Calu3 (cell line): ENCODE results near the gene PXMP2. TPM values are rescaled to one million over a fixed set of nuclear protein-coding genes. Genes with fewer than 3 reads are reported as not detected.
"Not testable (repeated sequence)": the region's sequence is repeated elsewhere in the genome, so short reads cannot be mapped to it uniquely, and the experiment has no call there.

ENCODE experiments used
- BruUV-seq: library from RNA; stranded (reverse); fragments of 400-500 nt; replicated peaks from 2 replicates; lab custom pipeline; 2021; lab: Mats Ljungman, UMichigan
- CTCF ChIA-PET: fragments of 300-600 bp; sonication (Branson Sonifier 250); formaldehyde crosslinking; loops from one replicate; lab custom pipeline; 2022; ENCODE audit warnings: antibody characterized with exemption; lab: Charles Lee
- DNase-seq: peaks from one replicate; pipeline ENCODE4 v3.0.0; 2022
- H3K27ac Mint-ChIP-seq: one replicate; pipeline ENCODE4 v1.8.0; 2022; ENCODE audit warnings: mixed read lengths; ENCODE audit not compliant: unreplicated experiment
- H3K27me3 Mint-ChIP-seq: one replicate; pipeline ENCODE4 v1.8.0; 2022; ENCODE audit warnings: mixed read lengths; ENCODE audit not compliant: unreplicated experiment
- H3K36me3 Mint-ChIP-seq: one replicate; pipeline ENCODE4 v1.8.0; 2022; ENCODE audit warnings: mild to moderate bottlenecking, moderate library complexity, mixed read lengths; ENCODE audit not compliant: insufficient read depth, unreplicated experiment
- H3K4me1 Mint-ChIP-seq: one replicate; pipeline ENCODE4 v1.8.0; 2022; ENCODE audit warnings: mild to moderate bottlenecking, low read depth, mixed read lengths; ENCODE audit not compliant: unreplicated experiment
- H3K4me3 Mint-ChIP-seq: one replicate; pipeline ENCODE4 v1.8.0; 2022; ENCODE audit warnings: mild to moderate bottlenecking, low read depth, moderate library complexity, mixed read lengths; ENCODE audit not compliant: unreplicated experiment
- H3K9me3 Mint-ChIP-seq: one replicate; pipeline ENCODE4 v1.8.0; 2022; ENCODE audit warnings: low read depth, mixed read lengths; ENCODE audit not compliant: unreplicated experiment
- intact Hi-C: fragments of 100-400 bp; cut with micrococcal nuclease; formaldehyde crosslinking; loops from one replicate; pipeline ENCODE4 v1.10.0; 2022; ENCODE audit not compliant: unreplicated experiment
- total RNA-seq: library from RNA; stranded (reverse); gene quantifications from 2 replicates; pipeline ENCODE4 v1.2.3, GENCODE V29; 2022
- TF ChIP-seq, protein P1 (sequence below): fragments of 200-600 bp; IDR thresholded peaks from one replicate; pipeline ENCODE4 v1.8.0; 2022; ENCODE audit warnings: antibody characterized with exemption; ENCODE audit not compliant: unreplicated experiment

Gene PXMP2
- total RNA-seq, 1 experiment from 2014 or later = 41.9 TPM

DNA sequence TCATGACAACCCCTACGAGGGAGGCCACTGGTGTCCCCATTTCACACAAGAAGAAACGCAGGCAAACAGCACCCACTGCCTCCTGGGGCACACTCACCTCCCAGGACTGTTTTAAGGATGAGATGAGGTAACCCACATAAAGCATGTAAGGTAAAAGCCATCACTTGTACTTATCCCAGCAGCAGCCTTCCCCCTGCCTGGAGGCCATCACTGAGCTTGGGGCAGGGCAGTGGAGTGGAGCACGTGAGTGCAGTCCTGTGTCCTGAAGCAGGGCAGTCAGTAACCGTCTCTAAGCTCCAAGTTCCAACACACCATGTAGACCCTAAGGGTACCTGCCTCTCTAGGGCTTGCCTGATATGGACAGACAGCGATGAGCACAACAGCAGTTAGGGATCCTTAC is 2.0 kb upstream of the PXMP2 start:
- Mint-ChIP-seq H3K27ac (peak overlapping the region; percentile 42), H3K4me3 (peak overlapping the region; percentile 86), H3K27me3 (no peaks in the 10 kb centered on the region), H3K36me3 (peaks cover 45% of the 10 kb centered on the region), H3K9me3 (peaks cover 3% of the 10 kb centered on the region), H3K4me1 (peaks cover 15% of the 10 kb centered on the region)
- TF ChIP-seq, protein P1, sequence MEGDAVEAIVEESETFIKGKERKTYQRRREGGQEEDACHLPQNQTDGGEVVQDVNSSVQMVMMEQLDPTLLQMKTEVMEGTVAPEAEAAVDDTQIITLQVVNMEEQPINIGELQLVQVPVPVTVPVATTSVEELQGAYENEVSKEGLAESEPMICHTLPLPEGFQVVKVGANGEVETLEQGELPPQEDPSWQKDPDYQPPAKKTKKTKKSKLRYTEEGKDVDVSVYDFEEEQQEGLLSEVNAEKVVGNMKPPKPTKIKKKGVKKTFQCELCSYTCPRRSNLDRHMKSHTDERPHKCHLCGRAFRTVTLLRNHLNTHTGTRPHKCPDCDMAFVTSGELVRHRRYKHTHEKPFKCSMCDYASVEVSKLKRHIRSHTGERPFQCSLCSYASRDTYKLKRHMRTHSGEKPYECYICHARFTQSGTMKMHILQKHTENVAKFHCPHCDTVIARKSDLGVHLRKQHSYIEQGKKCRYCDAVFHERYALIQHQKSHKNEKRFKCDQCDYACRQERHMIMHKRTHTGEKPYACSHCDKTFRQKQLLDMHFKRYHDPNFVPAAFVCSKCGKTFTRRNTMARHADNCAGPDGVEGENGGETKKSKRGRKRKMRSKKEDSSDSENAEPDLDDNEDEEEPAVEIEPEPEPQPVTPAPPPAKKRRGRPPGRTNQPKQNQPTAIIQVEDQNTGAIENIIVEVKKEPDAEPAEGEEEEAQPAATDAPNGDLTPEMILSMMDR = no peak
- TSS peak; percentile 90 for BruUV-seq
- CTCF ChIA-PET = no interaction called here
- no peak for DNase-seq
- intact Hi-C loops = no loop called here

DNA sequence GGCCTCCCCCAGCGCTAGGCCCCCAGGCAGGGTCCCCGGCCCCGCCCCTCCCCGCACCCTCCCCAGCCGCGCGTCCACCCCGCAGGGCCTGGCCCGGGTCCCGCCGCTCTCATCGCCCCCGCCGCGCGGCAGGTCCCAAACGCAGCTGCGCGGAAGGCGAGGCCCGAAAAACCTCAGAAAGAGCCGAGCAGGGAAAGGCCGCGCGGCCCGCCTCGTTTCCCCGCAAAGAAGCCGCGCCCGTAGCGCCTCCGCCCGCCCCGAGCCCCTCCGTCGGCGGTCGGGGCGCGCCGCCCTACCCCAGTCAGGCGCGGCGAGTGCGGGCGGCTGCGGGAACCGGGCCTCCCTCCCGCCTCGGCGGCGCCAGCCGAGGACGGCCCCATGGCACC is 569 bp upstream of the PXMP2 start:
- Mint-ChIP-seq H3K36me3 (peaks cover 42% of the 10 kb centered on the region), H3K4me3 (peak overlapping the region; percentile 86), H3K9me3 (peaks cover 3% of the 10 kb centered on the region), H3K27ac (peak overlapping the region; percentile 83), H3K4me1 (peaks cover 15% of the 10 kb centered on the region), H3K27me3 (no peaks in the 10 kb centered on the region)
- DNase-seq = no peak
- BruUV-seq = no TSS peak
- CTCF ChIA-PET = no interaction called here
- intact Hi-C loops = no loop called here
- TF ChIP-seq, protein P1 = no peak

DNA sequence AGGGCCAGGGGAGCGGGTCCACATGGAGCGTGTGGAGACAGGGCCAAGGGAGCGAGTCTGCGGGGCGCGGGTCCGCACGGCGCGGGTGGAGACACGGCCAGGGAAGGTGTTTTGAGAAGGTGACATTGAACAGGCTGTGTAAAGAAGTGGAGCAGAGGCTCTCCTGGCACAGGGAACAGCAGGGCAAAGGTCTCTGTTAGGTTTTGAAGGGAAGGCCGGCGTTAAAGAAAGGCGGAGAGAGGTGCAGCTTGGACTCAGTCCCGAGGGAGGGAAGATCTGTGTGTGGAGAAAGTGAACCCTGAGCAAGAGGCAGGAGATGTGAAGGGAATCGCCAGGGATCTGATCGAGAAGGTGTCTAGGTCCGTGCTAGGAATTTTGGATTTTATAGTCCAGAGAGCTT is 1.8 kb downstream of the PXMP2 start:
- no TSS peak for BruUV-seq
- Mint-ChIP-seq H3K4me3 (peak overlapping the region; percentile 25), H3K4me1 (peaks cover 15% of the 10 kb centered on the region), H3K9me3 (no peaks in the 10 kb centered on the region), H3K27me3 (no peaks in the 10 kb centered on the region), H3K36me3 (peaks cover 42% of the 10 kb centered on the region), H3K27ac (no peak overlapping the region)
- intact Hi-C loops = no loop called here
- CTCF ChIA-PET = no interaction called here
- DNase-seq = no peak
- TF ChIP-seq, protein P1 = no peak

DNA sequence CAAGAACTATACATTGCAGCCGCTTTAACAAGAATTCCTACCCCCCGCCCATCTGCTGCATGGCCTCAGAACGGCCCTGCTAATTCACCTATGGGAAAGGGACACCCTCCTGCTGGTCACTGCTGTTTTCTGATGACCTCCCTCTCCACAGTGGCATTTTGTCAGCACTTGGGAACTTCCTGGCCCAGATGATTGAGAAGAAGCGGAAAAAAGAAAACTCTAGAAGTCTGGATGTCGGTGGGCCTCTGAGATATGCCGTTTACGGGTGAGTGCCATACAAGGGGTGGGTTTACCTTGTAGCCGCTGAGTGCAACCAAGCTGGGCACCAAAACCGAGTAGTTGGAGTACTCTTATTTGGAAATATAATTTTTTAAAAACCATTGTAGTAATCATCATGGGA is 2.7 kb downstream of the PXMP2 start:
- intact Hi-C loops = no loop called here
- Mint-ChIP-seq H3K9me3 (no peaks in the 10 kb centered on the region), H3K36me3 (peaks cover 41% of the 10 kb centered on the region), H3K27ac (no peak overlapping the region), H3K4me3 (no peak overlapping the region), H3K4me1 (peaks cover 12% of the 10 kb centered on the region), H3K27me3 (no peaks in the 10 kb centered on the region)
- CTCF ChIA-PET = no interaction called here
- BruUV-seq = no TSS peak
- TF ChIP-seq, protein P1 = no peak
- DNase-seq = no peak

DNA sequence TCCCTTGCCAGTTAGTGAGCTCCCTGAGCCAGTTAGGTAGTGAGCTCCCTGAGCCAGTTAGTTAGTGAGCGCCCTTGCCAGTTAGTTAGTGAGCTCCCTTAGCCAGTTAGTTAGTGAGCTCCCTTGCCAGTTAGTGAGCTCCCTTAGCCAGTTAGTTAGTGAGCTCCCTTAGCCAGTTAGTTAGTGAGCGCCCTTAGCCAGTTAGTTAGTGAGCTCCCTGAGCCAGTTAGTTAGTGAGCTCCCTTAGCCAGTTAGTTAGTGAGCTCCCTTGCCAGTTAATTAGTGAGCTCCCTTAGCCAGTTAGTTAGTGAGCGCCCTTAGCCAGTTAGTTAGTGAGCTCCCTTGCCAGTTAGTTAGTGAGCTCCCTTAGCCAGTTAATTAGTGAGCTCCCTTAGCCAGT is 4.6 kb downstream of the PXMP2 start:
- BruUV-seq, H3K27ac Mint-ChIP-seq: not testable (repeated sequence)

DNA sequence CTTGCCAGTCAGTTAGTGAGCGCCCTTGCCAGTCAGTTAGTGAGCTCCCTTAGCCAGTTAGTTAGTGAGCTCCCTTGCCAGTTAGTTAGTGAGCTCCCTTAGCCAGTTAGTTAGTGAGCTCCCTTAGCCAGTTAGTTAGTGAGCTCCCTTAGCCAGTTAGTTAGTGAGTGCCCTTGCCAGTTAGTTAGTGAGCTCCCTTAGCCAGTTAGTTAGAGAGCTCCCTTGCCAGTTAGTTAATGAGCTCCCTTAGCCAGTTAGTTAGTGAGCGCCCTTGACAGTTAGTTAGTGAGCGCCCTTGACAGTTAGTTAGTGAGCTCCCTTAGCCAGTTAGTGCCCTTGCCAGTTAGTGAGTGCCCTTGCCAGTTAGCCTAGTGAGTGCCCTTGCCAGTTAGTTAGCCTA is 7.5 kb downstream of the PXMP2 start:
- not testable (repeated sequence) for H3K4me1 Mint-ChIP-seq, BruUV-seq, H3K27ac Mint-ChIP-seq

More for the DNA sequence above, 4.6 kb downstream of the PXMP2 start:
- intact Hi-C loops, H3K27me3 Mint-ChIP-seq, DNase-seq, H3K9me3 Mint-ChIP-seq, H3K4me1 Mint-ChIP-seq, CTCF ChIA-PET, H3K4me3 Mint-ChIP-seq: not testable (repeated sequence)
- H3K36me3 Mint-ChIP-seq = peaks cover 31% of the 10 kb centered on the region

More for the DNA sequence above, 7.5 kb downstream of the PXMP2 start:
- H3K36me3 Mint-ChIP-seq = peaks cover 43% of the 10 kb centered on the region
- H3K4me3 Mint-ChIP-seq, H3K9me3 Mint-ChIP-seq, H3K27me3 Mint-ChIP-seq, intact Hi-C loops, DNase-seq: not testable (repeated sequence)
- CTCF ChIA-PET = interaction anchor here (0.8 kb wide), 1 partner anchor 40 kb away, joined by 4 read pairs; no protein-coding TSS in a partner anchor
